K562 (cell line): ENCODE results near the gene ABHD17C. TPM values are rescaled to one million over a fixed set of nuclear protein-coding genes. Genes with fewer than 3 reads are reported as not detected.

Experiments used
- ATAC-seq: fragments of 200-7000 bp; cut with Tn5 transposase; 3 replicates; pipeline ENCODE4 v1.9.1; 2020; ENCODE audit warnings: moderate library complexity
- BruUV-seq: library from RNA; stranded (reverse); fragments of 400-500 nt; replicated peaks from 2 replicates; lab custom pipeline; 2021; lab: Mats Ljungman, UMichigan
- CTCF ChIA-PET: fragments of 300-600 bp; formaldehyde crosslinking; extraction: SDS; loops from one replicate; lab custom pipeline; 2021; ENCODE audit warnings: low intra/inter-chr PET ratio; lab: Yijun Ruan, JAX
- POLR2A ChIA-PET: fragments of 300-600, 350-650 bp; sonication (Branson Sonifier 250); formaldehyde crosslinking; extraction: SDS; loops from one replicate; lab custom pipeline; 2021; ENCODE audit warnings: antibody characterized with exemption, inconsistent platforms; lab: Yijun Ruan, JAX
- DNase-seq, 4 experiments: peaks; one replicate each; pipeline versions ENCODE4 v3.0.0 to v3.0.0-alpha.2; 2011 to 2018; ENCODE audit warnings: low spot score in 3 of 4, mixed read lengths in 3 of 4; ENCODE audit errors: extremely low read depth in 1 of 4
- FAIRE-seq: peaks from 2 replicates; lab custom pipeline; 2011; peaks lifted over from hg19 to GRCh38; lab: Jason Lieb, UNC
- H2AFZ ChIP-seq: 2 replicates; pipeline ENCODE4 v1.6.0; 2011; ENCODE audit warnings: low read depth, low read length, control low read depth, inconsistent platforms
- H3K27ac ChIP-seq: fragments of 200-600 bp; 3 replicates; pipeline ENCODE4 v1.8.0; 2011; ENCODE audit warnings: low read depth, mild to moderate bottlenecking, control low read depth, inconsistent platforms, low read length, moderate library complexity, mixed read lengths; ENCODE audit errors: extremely low read depth
- H3K27me3 ChIP-seq, 2 experiments: fragments of 300-600 bp in 1 of 2; 2 replicates in 1 of 2; 3 replicates in 1 of 2; pipeline versions ENCODE4 v1.6.0 to v1.8.0; 2011; ENCODE audit warnings: inconsistent platforms in 2 of 2, low read length in 2 of 2, mild to moderate bottlenecking in 1 of 2, mixed read lengths in 1 of 2, moderate library complexity in 1 of 2; ENCODE audit not compliant: control insufficient read depth in 2 of 2, insufficient read depth in 2 of 2
- H3K36me3 ChIP-seq: fragments of 300-600 bp; 3 replicates; pipeline ENCODE4 v1.8.0; 2011; ENCODE audit warnings: mild to moderate bottlenecking, low read length, inconsistent platforms; ENCODE audit not compliant: control insufficient read depth, insufficient read depth
- H3K4me1 ChIP-seq, 2 experiments: fragments of 200-600 bp in 1 of 2; replicated peaks in 1 of 2; 2 replicates in 1 of 2; 3 replicates in 1 of 2; pipeline versions ENCODE4 v1.5.1 to v1.8.0; 2011; ENCODE audit warnings: inconsistent platforms in 2 of 2, low read length in 2 of 2, mild to moderate bottlenecking in 1 of 2, mixed read lengths in 1 of 2, moderate library complexity in 1 of 2; ENCODE audit not compliant: control insufficient read depth in 2 of 2, insufficient read depth in 2 of 2
- H3K4me2 ChIP-seq: 2 replicates; pipeline ENCODE4 v1.6.1; 2011; ENCODE audit warnings: low read length, control low read depth, inconsistent platforms, mixed read lengths; ENCODE audit not compliant: insufficient read depth
- H3K4me3 ChIP-seq: fragments of 200-600 bp; sonication (generic), shearing (Covaris generic); 2 replicates; pipeline ENCODE4 v1.5.1; 2016; ENCODE audit warnings: control low read depth, inconsistent platforms
- H3K79me2 ChIP-seq: fragments of 200-600 bp; 3 replicates; pipeline ENCODE4 v1.8.0; 2011; ENCODE audit warnings: low read length, inconsistent platforms; ENCODE audit not compliant: control insufficient read depth, insufficient read depth
- H3K9ac ChIP-seq, 2 experiments: 2 replicates each; pipeline versions ENCODE4 v1.6.0 to v1.6.1; 2011; ENCODE audit warnings: low read depth in 2 of 2, low read length in 2 of 2, control low read depth in 1 of 2, inconsistent platforms in 1 of 2, mild to moderate bottlenecking in 1 of 2, mixed read lengths in 1 of 2; ENCODE audit not compliant: insufficient read depth in 1 of 2
- H3K9me1 ChIP-seq: one replicate; pipeline ENCODE4 v1.6.0; 2011; ENCODE audit warnings: inconsistent platforms, mild to moderate bottlenecking, low read length, moderate library complexity; ENCODE audit not compliant: control insufficient read depth, insufficient read depth
- H3K9me3 ChIP-seq: replicated peaks from 2 replicates; pipeline ENCODE4 v1.5.1; 2011; ENCODE audit warnings: low read depth, low read length, inconsistent platforms; ENCODE audit not compliant: control insufficient read depth, insufficient read depth
- H4K20me1 ChIP-seq: replicated peaks from 2 replicates; pipeline ENCODE4 v1.6.1; 2011; ENCODE audit warnings: low read length, inconsistent platforms, mixed read lengths; ENCODE audit not compliant: control insufficient read depth, insufficient read depth
- CHD2 ChIP-seq: IDR thresholded peaks from 2 replicates; pipeline ENCODE4 v1.6.1; 2011; ENCODE audit warnings: low read depth, low read length
- HCFC1 ChIP-seq: IDR thresholded peaks from 2 replicates; pipeline ENCODE4 v1.6.1; 2012; ENCODE audit warnings: low read depth, low read length, improper control_type of control experiment
- ILK ChIP-seq: fragments of 450-650 bp; IDR thresholded peaks from 2 replicates; pipeline ENCODE4 v1.6.1; 2016; ENCODE audit warnings: missing genetic modification characterization, low read depth, mild to moderate bottlenecking, missing compliant biosample characterization, moderate library complexity, borderline replicate concordance
- KHSRP ChIP-seq: fragments of 450-650 bp; IDR thresholded peaks from 2 replicates; pipeline ENCODE4 v1.6.1; 2017
- KLF13 ChIP-seq: fragments of 450-650 bp; IDR thresholded peaks from 2 replicates; pipeline ENCODE4 v1.6.1; 2016; ENCODE audit warnings: missing genetic modification characterization, low read depth, mild to moderate bottlenecking, missing compliant biosample characterization, moderate library complexity, borderline replicate concordance
- NBN ChIP-seq: fragments of 450-650 bp; IDR thresholded peaks from 2 replicates; pipeline ENCODE4 v1.6.1; 2016; ENCODE audit warnings: low read depth, mild to moderate bottlenecking
- RAD21 ChIP-seq, 2 experiments: fragments of 250-450 bp in 1 of 2; fragments of 450-650 bp in 1 of 2; sonication (Bioruptor Pico) in 1 of 2; formaldehyde crosslinking in 1 of 2; IDR thresholded peaks in 1 of 2; conservative IDR thresholded peaks in 1 of 2; 2 replicates each; pipeline versions ENCODE4 v1.4.0 to v1.8.0; 2020 to 2022; ENCODE audit warnings: mild to moderate bottlenecking in 2 of 2, moderate library complexity in 1 of 2
- RBM39 ChIP-seq: fragments of 200-400 bp; formaldehyde crosslinking; optimal IDR thresholded peaks from 2 replicates; pipeline ENCODE3; 2018; ENCODE audit warnings: low read depth, low read length
- SETDB1 ChIP-seq: IDR thresholded peaks from one replicate; pipeline ENCODE4 v1.6.1; 2012; ENCODE audit warnings: low read length, control low read depth, inconsistent platforms
- SIN3A ChIP-seq, 2 experiments: fragments of 150-350 bp in 1 of 2; IDR thresholded peaks; 2 replicates each; pipeline ENCODE4 v1.6.1; 2011 to 2016; ENCODE audit warnings: borderline replicate concordance in 2 of 2, low read depth in 2 of 2, low read length in 2 of 2, mild to moderate bottlenecking in 2 of 2, moderate library complexity in 2 of 2; ENCODE audit not compliant: control insufficient read depth in 1 of 2
- STAT5A ChIP-seq: IDR thresholded peaks from 2 replicates; pipeline ENCODE4 v1.6.1; 2012; ENCODE audit warnings: low read length, inconsistent platforms, borderline replicate concordance
- ZBTB7A ChIP-seq: IDR thresholded peaks from 2 replicates; pipeline ENCODE4 v1.6.1; 2011; ENCODE audit warnings: low read depth, mild to moderate bottlenecking, low read length, moderate library complexity, borderline replicate concordance; ENCODE audit not compliant: control insufficient read depth
- ZNF586 ChIP-seq: fragments of 450-650 bp; formaldehyde crosslinking; conservative IDR thresholded peaks from 2 replicates; pipeline ENCODE4 v1.4.0; 2020; ENCODE audit warnings: mild to moderate bottlenecking, moderate library complexity
- ZNF695 ChIP-seq: fragments of 450-650 bp; formaldehyde crosslinking; IDR thresholded peaks from 2 replicates; pipeline ENCODE4 v1.4.0; 2020; ENCODE audit warnings: mild to moderate bottlenecking, moderate library complexity
- WGBS: fragments of 100-300 bp; shearing (Covaris generic); methylation state at CpG from one replicate; pipeline ENCODE4 v1.1.6; 2016; ENCODE audit warnings: low coverage, mixed read lengths; ENCODE audit not compliant: insufficient coverage; ENCODE audit errors: missing lambda C conversion rate; 5-methylcytosine and 5-hydroxymethylcytosine counted together
- in situ Hi-C: fragments of 300-500 bp; cut with MboI; formaldehyde crosslinking; loops from 4 replicates; pipeline ENCODE4 v1.15.0; 2018; ENCODE audit warnings: inconsistent platforms, mixed read lengths
- intact Hi-C: fragments of 100-400 bp; cut with micrococcal nuclease; formaldehyde crosslinking; loops from 2 replicates; pipeline ENCODE4 v1.14.2; 2022
- polyA plus RNA-seq, 8 experiments: library from polyadenylated mRNA; depleted of rRNA in 4 of 8; stranded (reverse) in 5 of 8; unstranded in 3 of 8; fragments of >200 nt; fragmentation: Nextera tagmentation in 2 of 8; fragmentation: Illumina TruSeq in 1 of 8; extraction: Ambion mirVana in 2 of 8; extraction: Trizol in 1 of 8; gene quantifications; 2 replicates each; pipeline versions ENCODE4 v1.2.1 to v1.2.3, GENCODE V29; 2011 to 2014; ENCODE audit warnings: inconsistent platforms in 1 of 8, missing spikeins in 1 of 8
- total RNA-seq, 7 experiments: library from RNA; depleted of rRNA in 6 of 7; stranded (reverse); fragments of >200 nt in 6 of 7; fragmentation: Illumina TruSeq in 2 of 7; extraction: Trizol in 2 of 7; gene quantifications; 2 replicates each; pipeline versions ENCODE4 v1.2.1 to v1.2.3, GENCODE V29; 2011 to 2021; ENCODE audit warnings: low replicate concordance in 1 of 7
- TF ChIP-seq, protein P1 (sequence below): fragments of 250-450 bp; sonication (Bioruptor Pico); IDR thresholded peaks from 2 replicates; pipeline ENCODE4 v1.8.0; 2022; ENCODE audit warnings: moderate library complexity, mild to moderate bottlenecking, inconsistent platforms
- TF ChIP-seq, protein P2 (sequence below): fragments of 450-650 bp; formaldehyde crosslinking; IDR thresholded peaks from 2 replicates; pipeline ENCODE4 v1.4.0; 2020; ENCODE audit warnings: mild to moderate bottlenecking, moderate library complexity
- TF ChIP-seq, protein P3 (sequence below): sonication (generic); formaldehyde crosslinking; IDR thresholded peaks from 2 replicates; pipeline ENCODE4 v1.8.0; 2022; ENCODE audit warnings: mild to moderate bottlenecking, low read depth, missing genetic modification reagents

Gene ABHD17C
- total and polyA plus RNA-seq, 9 of the 15 experiments (the other 6 are each of a cell fraction or from before 2014, with no cell fraction given), result 0.04 to 0.42 (median 0.19) TPM; not detected in 1

DNA sequence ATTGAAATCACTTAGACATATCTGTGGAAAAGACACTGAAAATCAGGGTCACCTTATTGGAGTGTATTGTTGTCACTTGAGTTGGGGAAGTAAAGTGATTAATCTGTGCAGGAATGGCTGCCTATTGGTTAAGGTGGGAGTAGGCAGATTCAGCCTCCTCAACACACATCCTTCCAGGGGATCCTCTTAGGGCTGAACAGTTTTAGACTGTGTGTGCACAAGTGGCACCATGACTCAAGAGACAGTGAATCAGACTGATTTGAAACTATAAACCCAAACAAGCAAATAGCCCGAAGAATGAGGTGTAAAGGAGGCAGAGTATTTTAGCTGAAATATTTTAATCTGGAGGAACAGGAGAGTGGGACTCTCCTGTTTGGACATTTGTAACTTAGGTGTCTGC is 4.9 kb downstream of the ABHD17C start:
- CTCF ChIA-PET, result no interaction called here
- WGBS, result 0% methylated on average over 1 of the region's 1 CpG
- DNase-seq (no peak), FAIRE-seq (no peak), ATAC-seq (no peak)
- Histone ChIP-seq H3K4me2 (no peak overlapping the region), H3K36me3 (no peaks in the 10 kb centered on the region), H3K4me3 (no peak overlapping the region), H3K9ac (no peak overlapping the region), H4K20me1 (no peaks in the 10 kb centered on the region), H3K9me1 (no peaks in the 10 kb centered on the region), H3K79me2 (no peaks in the 10 kb centered on the region), H3K27me3 (peaks cover 3 to 13% of the 10 kb centered on the region in 2 experiments; a peak in 2 of 5 replicates), H3K4me1 (peaks cover 0 to 13% of the 10 kb centered on the region in 2 experiments; a peak in 2 of 5 replicates), H3K9me3 (no peaks in the 10 kb centered on the region), H3K27ac (no peak overlapping the region), H2AFZ (no peak overlapping the region)
- in situ Hi-C loops (no loop called here), intact Hi-C loops (no loop called here)
- no TSS peak for BruUV-seq
- POLR2A ChIA-PET, result no interaction called here
- no peak for TF ChIP-seq KLF13 (tag)
- no peak for TF ChIP-seq RBM39
- no peak for TF ChIP-seq ZNF695 (CRISPR knock-in tag)
- no peak for TF ChIP-seq NBN
- no peak for TF ChIP-seq ILK
- TF ChIP-seq HCFC1, result no peak
- no peak for TF ChIP-seq KHSRP
- TF ChIP-seq ZBTB7A, result no peak
- TF ChIP-seq SIN3A (IDR thresholded peaks at IDR 0.05; ENCODE audit: borderline replicate concordance in 2 of 2, control insufficient read depth in 1 of 2, low read depth in 2 of 2, low read length in 2 of 2), result no peak
- TF ChIP-seq SETDB1, result no peak
- TF ChIP-seq ZNF586, result no peak
- TF ChIP-seq, protein P1, sequence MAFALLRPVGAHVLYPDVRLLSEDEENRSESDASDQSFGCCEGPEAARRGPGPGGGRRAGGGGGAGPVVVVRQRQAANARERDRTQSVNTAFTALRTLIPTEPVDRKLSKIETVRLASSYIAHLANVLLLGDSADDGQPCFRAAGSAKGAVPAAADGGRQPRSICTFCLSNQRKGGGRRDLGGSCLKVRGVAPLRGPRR (CRISPR knock-in tag), result no peak
- TF ChIP-seq, protein P2, sequence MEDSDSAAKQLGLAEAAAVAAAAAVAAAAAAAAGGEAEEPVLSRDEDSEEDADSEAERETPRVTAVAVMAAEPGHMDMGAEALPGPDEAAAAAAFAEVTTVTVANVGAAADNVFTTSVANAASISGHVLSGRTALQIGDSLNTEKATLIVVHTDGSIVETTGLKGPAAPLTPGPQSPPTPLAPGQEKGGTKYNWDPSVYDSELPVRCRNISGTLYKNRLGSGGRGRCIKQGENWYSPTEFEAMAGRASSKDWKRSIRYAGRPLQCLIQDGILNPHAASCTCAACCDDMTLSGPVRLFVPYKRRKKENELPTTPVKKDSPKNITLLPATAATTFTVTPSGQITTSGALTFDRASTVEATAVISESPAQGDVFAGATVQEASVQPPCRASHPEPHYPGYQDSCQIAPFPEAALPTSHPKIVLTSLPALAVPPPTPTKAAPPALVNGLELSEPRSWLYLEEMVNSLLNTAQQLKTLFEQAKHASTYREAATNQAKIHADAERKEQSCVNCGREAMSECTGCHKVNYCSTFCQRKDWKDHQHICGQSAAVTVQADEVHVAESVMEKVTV (CRISPR knock-in tag), result no peak
- no peak for TF ChIP-seq STAT5A
- no peak for TF ChIP-seq RAD21 (CRISPR knock-in tag; conservative IDR thresholded peaks at IDR 0.05 in 1 of 2, IDR thresholded peaks at IDR 0.05 in 1 of 2)
- TF ChIP-seq, protein P3, sequence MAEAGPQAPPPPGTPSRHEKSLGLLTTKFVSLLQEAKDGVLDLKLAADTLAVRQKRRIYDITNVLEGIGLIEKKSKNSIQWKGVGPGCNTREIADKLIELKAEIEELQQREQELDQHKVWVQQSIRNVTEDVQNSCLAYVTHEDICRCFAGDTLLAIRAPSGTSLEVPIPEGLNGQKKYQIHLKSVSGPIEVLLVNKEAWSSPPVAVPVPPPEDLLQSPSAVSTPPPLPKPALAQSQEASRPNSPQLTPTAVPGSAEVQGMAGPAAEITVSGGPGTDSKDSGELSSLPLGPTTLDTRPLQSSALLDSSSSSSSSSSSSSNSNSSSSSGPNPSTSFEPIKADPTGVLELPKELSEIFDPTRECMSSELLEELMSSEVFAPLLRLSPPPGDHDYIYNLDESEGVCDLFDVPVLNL, result no peak
- no peak for TF ChIP-seq CHD2
